ENCODE measurements around the gene MTHFR. TPM values are rescaled to one million over a fixed set of nuclear protein-coding genes. Genes with fewer than 3 reads are reported as not detected.
A peak's percentile ranks its signal among the peaks of the same experiment; 100 is the strongest.

MTHFR gene
- total RNA-seq, 1 experiment from 2014 or later, result 22.2 TPM

GRCh38 chr1:11838349-11839272 lies 32.8 kb upstream of the MTHFR start:
- Histone ChIP-seq H3K4me3 (no peak overlapping the region), H3K27me3 (ENCODE audit: insufficient read depth, low read depth) (no peaks in the 10 kb centered on the region), H3K4me1 (replicated peaks; ENCODE audit: insufficient read depth) (no peaks in the 10 kb centered on the region), H4K20me1 (ENCODE audit: insufficient read depth) (no peaks in the 10 kb centered on the region), H3K9me3 (ENCODE audit: insufficient read depth, low read depth) (no peaks in the 10 kb centered on the region), H3K79me2 (ENCODE audit: low read depth) (no peaks in the 10 kb centered on the region), H3K9me2 (ENCODE audit: insufficient read depth) (no peaks in the 10 kb centered on the region), H3F3A (ENCODE audit: insufficient read depth, low read depth) (no peaks in the 10 kb centered on the region), H2AFZ (no peak overlapping the region), H3K4me2 (no peak overlapping the region), H3K27ac (no peak overlapping the region), H3K36me3 (ENCODE audit: low read depth) (no peaks in the 10 kb centered on the region)
- TF ChIP-seq CTCF (conservative IDR thresholded peaks at IDR 0.05), result peak; percentile 87
- no peak for TF ChIP-seq EZH2 (IDR thresholded peaks at IDR 0.05; ENCODE audit: low read depth)
- ChIA-PET POLR2A (ENCODE audit: unreplicated experiment) (interaction anchor here (0.5 to 0.6 kb wide), 2 partner anchors 69 to 88 kb away, joined by 4 to 6 read pairs; partner anchors contain the start of gene KIAA2013), CTCF (interaction anchor here (0.6 to 1.0 kb wide), 3 partner anchors 53 to 144 kb away, joined by 3 to 7 read pairs (median 6); no protein-coding TSS in a partner anchor)
- no TSS peak for BruUV-seq (replicated peaks)
- DNase-seq, result peak in 1 of 2 experiments; percentile 66
- intact Hi-C loops (cut with micrococcal nuclease; ENCODE audit: unreplicated experiment), result loop anchor here (1.0 to 10.0 kb wide), 5 partner anchors 56 to 366 kb away; partner anchors contain the start of gene MFN2

GRCh38 chr1:11837767-11838348 lies 32.1 kb upstream of the MTHFR start:
- Histone ChIP-seq H3K9me2 (ENCODE audit: insufficient read depth) (no peaks in the 10 kb centered on the region), H3K79me2 (ENCODE audit: low read depth) (no peaks in the 10 kb centered on the region), H3K4me2 (no peak overlapping the region), H2AFZ (no peak overlapping the region), H3K4me3 (no peak overlapping the region), H3K36me3 (ENCODE audit: low read depth) (no peaks in the 10 kb centered on the region), H4K20me1 (ENCODE audit: insufficient read depth) (no peaks in the 10 kb centered on the region), H3F3A (ENCODE audit: insufficient read depth, low read depth) (no peaks in the 10 kb centered on the region), H3K9me3 (ENCODE audit: insufficient read depth, low read depth) (no peaks in the 10 kb centered on the region), H3K27me3 (ENCODE audit: insufficient read depth, low read depth) (no peaks in the 10 kb centered on the region), H3K4me1 (replicated peaks; ENCODE audit: insufficient read depth) (no peaks in the 10 kb centered on the region), H3K27ac (no peak overlapping the region)
- no TSS peak for BruUV-seq (replicated peaks)
- DNase-seq, result no peak
- ChIA-PET CTCF (interaction anchor here (0.6 to 1.0 kb wide), 3 partner anchors 54 to 144 kb away, joined by 3 to 7 read pairs (median 6); no protein-coding TSS in a partner anchor), POLR2A (ENCODE audit: unreplicated experiment) (interaction anchor here (0.5 to 0.7 kb wide), 3 partner anchors 70 to 144 kb away, joined by 3 to 6 read pairs (median 4); partner anchors contain the start of gene KIAA2013)
- intact Hi-C loops (cut with micrococcal nuclease; ENCODE audit: unreplicated experiment), result loop anchor here (1.0 to 10.0 kb wide), 5 partner anchors 56 to 367 kb away; partner anchors contain the start of gene MFN2
- no peak for TF ChIP-seq CTCF (conservative IDR thresholded peaks at IDR 0.05)
- no peak for TF ChIP-seq EZH2 (IDR thresholded peaks at IDR 0.05; ENCODE audit: low read depth)

GRCh38 chr1:11836955-11837766 lies 31.4 kb upstream of the MTHFR start:
- no peak overlapping the region for H3K4me3 ChIP-seq

More at GRCh38 chr1:11836955-11837766, 31.4 kb upstream of the MTHFR start:
- Histone ChIP-seq H3K36me3 (ENCODE audit: low read depth) (no peaks in the 10 kb centered on the region), H3K4me1 (replicated peaks; ENCODE audit: insufficient read depth) (no peaks in the 10 kb centered on the region), H4K20me1 (ENCODE audit: insufficient read depth) (no peaks in the 10 kb centered on the region), H3K27ac (no peak overlapping the region), H3K4me2 (no peak overlapping the region), H3F3A (ENCODE audit: insufficient read depth, low read depth) (no peaks in the 10 kb centered on the region), H2AFZ (no peak overlapping the region), H3K27me3 (ENCODE audit: insufficient read depth, low read depth) (no peaks in the 10 kb centered on the region), H3K9me2 (ENCODE audit: insufficient read depth) (no peaks in the 10 kb centered on the region), H3K79me2 (ENCODE audit: low read depth) (no peaks in the 10 kb centered on the region), H3K9me3 (ENCODE audit: insufficient read depth, low read depth) (no peaks in the 10 kb centered on the region)
- no peak for DNase-seq
- no peak for TF ChIP-seq CTCF (conservative IDR thresholded peaks at IDR 0.05)
- TF ChIP-seq EZH2 (IDR thresholded peaks at IDR 0.05; ENCODE audit: low read depth), result no peak
- CTCF ChIA-PET, result no interaction called here
- intact Hi-C loops (cut with micrococcal nuclease; ENCODE audit: unreplicated experiment), result loop anchor here (5.0 to 10.0 kb wide), 2 partner anchors 145 to 368 kb away; partner anchors contain the start of gene MFN2
- POLR2A ChIA-PET (ENCODE audit: unreplicated experiment), result interaction anchor here (0.7 kb wide), 1 partner anchor 145 kb away, joined by 3 read pairs; no protein-coding TSS in a partner anchor
- BruUV-seq (replicated peaks), result no TSS peak

Data from PC-9 (cell line).